SK-N-SH (cell line): Measurements from ENCODE around the gene AGAP1. TPM values are rescaled to one million over a fixed set of nuclear protein-coding genes. Genes with fewer than 3 reads are reported as not detected.

Experiments used
- CTCF ChIA-PET: fragments of 300-600, 350-600 bp; formaldehyde crosslinking; extraction: SDS; loops from one replicate; lab custom pipeline; 2021; lab: Yijun Ruan, JAX
- POLR2A ChIA-PET: fragments of 350-600 bp; sonication (Branson Sonifier 250); formaldehyde crosslinking; extraction: SDS; loops from one replicate; lab custom pipeline; 2020; ENCODE audit warnings: antibody characterized with exemption, inconsistent platforms; lab: Yijun Ruan, JAX
- DNase-seq: peaks from one replicate; pipeline ENCODE4 v3.0.0; 2012
- H2AFZ ChIP-seq: fragments of 200-600 bp; sonication (generic); 2 replicates; pipeline ENCODE4 v1.8.1; 2016; ENCODE audit warnings: antibody characterized with exemption, mild to moderate bottlenecking, low read depth
- H3F3A ChIP-seq: fragments of 200-600 bp; sonication (generic); replicated peaks from 2 replicates; pipeline ENCODE3; 2016; ENCODE audit warnings: antibody characterized with exemption, mild to moderate bottlenecking; ENCODE audit not compliant: insufficient read depth
- H3K27ac ChIP-seq, 2 experiments: fragments of 200-500 bp in 1 of 2; fragments of 200-600 bp in 1 of 2; sonication (Bioruptor generic) in 1 of 2; sonication (generic), shearing (Covaris generic) in 1 of 2; 2 replicates each; pipeline versions ENCODE4 v1.5.1 to v1.6.1; 2014 to 2016; ENCODE audit warnings: low read depth in 2 of 2, inconsistent platforms in 1 of 2, low read length in 1 of 2, mild to moderate bottlenecking in 1 of 2, mixed read lengths in 1 of 2
- H3K27me3 ChIP-seq: fragments of 200-600 bp; sonication (generic), shearing (Covaris generic); 2 replicates; pipeline ENCODE4 v1.6.1; 2016; ENCODE audit warnings: mixed run types; ENCODE audit not compliant: insufficient read depth
- H3K36me3 ChIP-seq, 2 experiments: fragments of 200-500 bp in 1 of 2; fragments of 200-600 bp in 1 of 2; sonication (Bioruptor generic) in 1 of 2; sonication (generic) in 1 of 2; replicated peaks in 1 of 2; 2 replicates each; pipeline versions ENCODE3 to v1.5.1; 2014 to 2016; ENCODE audit warnings: low read length in 1 of 2, mild to moderate bottlenecking in 1 of 2; ENCODE audit not compliant: insufficient read depth in 2 of 2, control insufficient read depth in 1 of 2
- H3K4me1 ChIP-seq, 2 experiments: fragments of 200-500 bp in 1 of 2; fragments of 200-600 bp in 1 of 2; sonication (Bioruptor generic) in 1 of 2; sonication (generic), shearing (Covaris generic) in 1 of 2; 2 replicates each; pipeline versions ENCODE4 v1.5.1 to v1.6.1; 2014 to 2016; ENCODE audit warnings: low read depth in 1 of 2, low read length in 1 of 2, mixed run types in 1 of 2; ENCODE audit not compliant: insufficient read depth in 2 of 2, control insufficient read depth in 1 of 2
- H3K4me2 ChIP-seq: fragments of 200-600 bp; sonication (generic), shearing (Covaris generic); 2 replicates; pipeline ENCODE4 v1.6.1; 2017; ENCODE audit warnings: mixed run types
- H3K4me3 ChIP-seq, 2 experiments: fragments of 200-500 bp in 1 of 2; fragments of 200-600 bp in 1 of 2; sonication (Bioruptor generic) in 1 of 2; sonication (generic), shearing (Covaris generic) in 1 of 2; 2 replicates each; pipeline versions ENCODE4 v1.5.1 to v1.8.1; 2014 to 2016; ENCODE audit warnings: low read depth in 2 of 2, inconsistent platforms in 1 of 2, low read length in 1 of 2, mild to moderate bottlenecking in 1 of 2, mixed read lengths in 1 of 2, moderate library complexity in 1 of 2
- H3K79me2 ChIP-seq: fragments of 200-600 bp; sonication (generic); 2 replicates; pipeline ENCODE4 v1.8.1; 2017; ENCODE audit warnings: mild to moderate bottlenecking; ENCODE audit not compliant: insufficient read depth
- H3K9ac ChIP-seq: fragments of 200-600 bp; sonication (generic); 2 replicates; pipeline ENCODE4 v1.6.1; 2017; ENCODE audit warnings: mixed run types
- H3K9me2 ChIP-seq: fragments of 200-600 bp; sonication (generic); 2 replicates; pipeline ENCODE4 v1.6.1; 2017; ENCODE audit warnings: mixed run types
- H3K9me3 ChIP-seq: fragments of 200-600 bp; sonication (generic); 2 replicates; pipeline ENCODE4 v1.6.1; 2017; ENCODE audit warnings: mixed run types, mild to moderate bottlenecking, moderate library complexity
- H4K20me1 ChIP-seq: fragments of 200-600 bp; sonication (generic); 2 replicates; pipeline ENCODE4 v1.6.1; 2017; ENCODE audit warnings: mild to moderate bottlenecking, mixed run types; ENCODE audit not compliant: insufficient read depth
- CTCF ChIP-seq: fragments of 200-600 bp; sonication (generic); IDR thresholded peaks from 2 replicates; pipeline ENCODE4 v1.6.1; 2017; ENCODE audit warnings: antibody characterized with exemption, mild to moderate bottlenecking, moderate library complexity
- EZH2phosphoT487 ChIP-seq: fragments of 200-600 bp; sonication (generic); IDR thresholded peaks from 2 replicates; pipeline ENCODE4 v1.6.1; 2017; ENCODE audit warnings: low read depth, mixed run types, mild to moderate bottlenecking, antibody characterized with exemption, moderate library complexity, borderline replicate concordance
- FOXM1 ChIP-seq: IDR thresholded peaks from 2 replicates; pipeline ENCODE4 v1.4.0; 2012; ENCODE audit warnings: low read depth, mild to moderate bottlenecking
- IRF3 ChIP-seq: fragments of 150-350 bp; IDR thresholded peaks from 2 replicates; pipeline ENCODE4 v1.6.1; 2016; ENCODE audit warnings: mild to moderate bottlenecking, low read depth, low read length
- JUND ChIP-seq: IDR thresholded peaks from 2 replicates; pipeline ENCODE4 v1.4.0; 2012
- MEF2A ChIP-seq: IDR thresholded peaks from 2 replicates; pipeline ENCODE4 v1.4.0; 2012; ENCODE audit warnings: low read depth, borderline replicate concordance
- NFIC ChIP-seq: IDR thresholded peaks from 2 replicates; pipeline ENCODE4 v1.4.0; 2012; ENCODE audit warnings: borderline replicate concordance
- RAD21 ChIP-seq: IDR thresholded peaks from 2 replicates; pipeline ENCODE4 v1.6.1; 2012; ENCODE audit warnings: mild to moderate bottlenecking, low read length
- RCOR1 ChIP-seq: fragments of 150-350 bp; IDR thresholded peaks from 2 replicates; pipeline ENCODE4 v1.6.1; 2017; ENCODE audit warnings: antibody characterized with exemption, low read length
- RFX5 ChIP-seq: IDR thresholded peaks from 2 replicates; pipeline ENCODE4 v1.6.1; 2012; ENCODE audit warnings: mild to moderate bottlenecking, improper control_type of control experiment, low read length
- RXRA ChIP-seq: IDR thresholded peaks from 2 replicates; pipeline ENCODE4 v1.4.0; 2012; ENCODE audit warnings: low read depth, mild to moderate bottlenecking, borderline replicate concordance
- SIN3A ChIP-seq: IDR thresholded peaks from 2 replicates; pipeline ENCODE4 v1.6.1; 2012; ENCODE audit warnings: low read depth, mild to moderate bottlenecking, low read length, moderate library complexity, borderline replicate concordance
- TCF12 ChIP-seq: IDR thresholded peaks from 2 replicates; pipeline ENCODE4 v1.4.0; 2012
- TEAD4 ChIP-seq: IDR thresholded peaks from 2 replicates; pipeline ENCODE4 v1.4.0; 2012; ENCODE audit warnings: mild to moderate bottlenecking, borderline replicate concordance; ENCODE audit not compliant: insufficient read depth
- USF1 ChIP-seq: IDR thresholded peaks from 2 replicates; pipeline ENCODE4 v1.4.0; 2012; ENCODE audit warnings: low read depth, borderline replicate concordance
- ZBTB33 ChIP-seq: IDR thresholded peaks from 2 replicates; pipeline ENCODE4 v1.4.0; 2012; ENCODE audit warnings: low read depth, borderline replicate concordance
- WGBS: methylation state at CpG from one replicate; pipeline ENCODE4 v1.1.6; 2017; ENCODE audit warnings: low lambda C conversion rate; 5-methylcytosine and 5-hydroxymethylcytosine counted together
- polyA plus RNA-seq, 3 experiments: library from polyadenylated mRNA; depleted of rRNA; stranded (reverse); fragments of >200 nt; gene quantifications; 2 replicates each; pipeline ENCODE4 v1.2.3, GENCODE V29; 2012

AGAP1 gene
- polyA plus RNA-seq, 1 of the 3 experiments (the other 2 are of a cell fraction), result 8.8 TPM

- POLR2A ChIA-PET, result no interaction called here
- H3K9me2 ChIP-seq, result no peaks in the 10 kb centered on the region
- peak overlapping the region in 1 of 2 experiments; percentile 6; a peak in 1 of 4 replicates for H3K27ac ChIP-seq
- H3K4me1 ChIP-seq, result peaks cover 0 to 3% of the 10 kb centered on the region in 2 experiments; a peak in 1 of 4 replicates
- WGBS, result 91% methylated on average over 9 of the region's 9 CpGs
- no peak overlapping the region for H2AFZ ChIP-seq
- H3K9me3 ChIP-seq, result no peaks in the 10 kb centered on the region
- peaks cover 33% of the 10 kb centered on the region for H4K20me1 ChIP-seq
- H3K79me2 ChIP-seq, result peaks cover 61% of the 10 kb centered on the region
- H3K27me3 ChIP-seq, result no peaks in the 10 kb centered on the region
- CTCF ChIA-PET, result no interaction called here
- TF ChIP-seq TEAD4 (no peak), TCF12 (no peak), RAD21 (no peak), RXRA (no peak)
- no peak overlapping the region for H3K9ac ChIP-seq
- H3K4me2 ChIP-seq, result peak overlapping the region; percentile 4; the same call in 1 of the 2 replicates
- no peaks in the 10 kb centered on the region for H3F3A ChIP-seq
- H3K36me3 ChIP-seq, result no peaks in the 10 kb centered on the region
- no peak for DNase-seq
- no peak overlapping the region for H3K4me3 ChIP-seq
Observed at GRCh38 chr2:235511751-235512698, 18.2 kb downstream of the AGAP1 start.

- POLR2A ChIA-PET, result no interaction called here
- no peak overlapping the region for H3K4me2 ChIP-seq
- TF ChIP-seq RAD21 (no peak), EZH2phosphoT487 (no peak), NFIC (no peak), RCOR1 (no peak), TCF12 (no peak), FOXM1 (no peak), SIN3A (no peak), MEF2A (no peak), JUND (no peak), ZBTB33 (no peak), IRF3 (no peak), RXRA (no peak), RFX5 (no peak), CTCF (no peak), USF1 (no peak)
Observed at GRCh38 chr2:235512699-235513053, 18.8 kb downstream of the AGAP1 start.

More at GRCh38 chr2:235512699-235513053, 18.8 kb downstream of the AGAP1 start:
- Histone ChIP-seq H2AFZ (no peak overlapping the region), H3K9me2 (no peaks in the 10 kb centered on the region), H3K79me2 (peaks cover 64% of the 10 kb centered on the region), H3K9me3 (no peaks in the 10 kb centered on the region), H3K27ac (no peak overlapping the region), H3F3A (no peaks in the 10 kb centered on the region), H4K20me1 (peaks cover 32% of the 10 kb centered on the region), H3K36me3 (no peaks in the 10 kb centered on the region), H3K4me3 (no peak overlapping the region), H3K4me1 (0 out of 4 replicates have a peak, but pooled peaks cover 0 to 3% of the 10 kb centered on the region in 2 experiments), H3K27me3 (no peaks in the 10 kb centered on the region), H3K9ac (no peak overlapping the region)
- 96% methylated on average over 4 of the region's 4 CpGs for WGBS
- no peak for DNase-seq
- CTCF ChIA-PET, result no interaction called here
